HepG2 (cell line): ENCODE results near the gene ZNF771. TPM values are rescaled to one million over a fixed set of nuclear protein-coding genes. Genes with fewer than 3 reads are reported as not detected.
A peak's percentile ranks its signal among the peaks of the same experiment; 100 is the strongest.

Experiments used
- ATAC-seq: fragments of 200-7000 bp; cut with Tn5 transposase; 3 replicates; pipeline ENCODE4 v1.9.1; 2020; ENCODE audit warnings: mild to moderate bottlenecking, moderate library complexity
- BruUV-seq: library from RNA; stranded (reverse); fragments of 400-500 nt; replicated peaks from 2 replicates; lab custom pipeline; 2021; lab: Mats Ljungman, UMichigan
- CTCF ChIA-PET: fragments of 300-600 bp; formaldehyde crosslinking; extraction: SDS; loops from one replicate; lab custom pipeline; 2021; ENCODE audit warnings: low total read pairs, inconsistent platforms, low intra/inter-chr PET ratio; lab: Yijun Ruan, JAX
- POLR2A ChIA-PET: fragments of 350-600 bp; sonication (Branson Sonifier 250); formaldehyde crosslinking; loops from one replicate; lab custom pipeline; 2020; ENCODE audit warnings: antibody characterized with exemption, inconsistent platforms; lab: Yijun Ruan, JAX
- DNase-seq: peaks from one replicate; pipeline ENCODE4 v3.0.0-alpha.2; 2015; ENCODE audit warnings: low spot score
- FAIRE-seq: peaks from 3 replicates; lab custom pipeline; 2011; peaks lifted over from hg19 to GRCh38; lab: Jason Lieb, UNC
- H2AFZ ChIP-seq: one replicate; pipeline ENCODE4 v1.6.1; 2011; ENCODE audit warnings: low read length, inconsistent platforms
- H3K27ac ChIP-seq: fragments of 300-600 bp; 3 replicates; pipeline ENCODE4 v1.8.0; 2011; ENCODE audit warnings: mixed run types, mild to moderate bottlenecking, mixed read lengths, low read length, inconsistent platforms; ENCODE audit not compliant: insufficient read depth; ENCODE audit errors: extremely low read length
- H3K27me3 ChIP-seq, 2 experiments: fragments of 200-600 bp in 1 of 2; 2 replicates in 1 of 2; 3 replicates in 1 of 2; pipeline versions ENCODE4 v1.6.0 to v1.8.0; 2011; ENCODE audit warnings: low read length in 2 of 2, mild to moderate bottlenecking in 2 of 2, moderate library complexity in 2 of 2, inconsistent platforms in 1 of 2; ENCODE audit not compliant: insufficient read depth in 2 of 2, control insufficient read depth in 1 of 2
- H3K36me3 ChIP-seq, 2 experiments: fragments of 200-600 bp in 1 of 2; replicated peaks in 1 of 2; 2 replicates in 1 of 2; 3 replicates in 1 of 2; pipeline versions ENCODE4 v1.5.1 to v1.8.0; 2011; ENCODE audit warnings: low read length in 2 of 2, inconsistent platforms in 1 of 2; ENCODE audit not compliant: insufficient read depth in 2 of 2, control insufficient read depth in 1 of 2
- H3K4me1 ChIP-seq: 2 replicates; pipeline ENCODE4 v1.5.1; 2012; ENCODE audit warnings: low read length, inconsistent platforms; ENCODE audit not compliant: insufficient read depth
- H3K4me2 ChIP-seq: 2 replicates; pipeline ENCODE4 v1.6.0; 2011; ENCODE audit warnings: low read depth, low read length, inconsistent platforms
- H3K4me3 ChIP-seq, 3 experiments: fragments of 200-600 bp in 1 of 3; sonication (generic), shearing (Covaris generic) in 1 of 3; replicated peaks in 1 of 3; 2 replicates each; pipeline ENCODE4 v1.5.1; 2011 to 2016; ENCODE audit warnings: low read length in 3 of 3, inconsistent platforms in 2 of 3, low read depth in 2 of 3, mild to moderate bottlenecking in 2 of 3, control low read depth in 1 of 3, mixed read lengths in 1 of 3; ENCODE audit not compliant: insufficient read depth in 1 of 3
- H3K79me2 ChIP-seq: one replicate; pipeline ENCODE4 v1.6.1; 2011; ENCODE audit warnings: low read length, inconsistent platforms; ENCODE audit not compliant: insufficient read depth
- H3K9ac ChIP-seq: 2 replicates; pipeline ENCODE4 v1.6.0; 2011; ENCODE audit warnings: mild to moderate bottlenecking, low read depth, low read length, inconsistent platforms; ENCODE audit not compliant: insufficient read depth
- H3K9me3 ChIP-seq: 2 replicates; pipeline ENCODE4 v1.5.1; 2012; ENCODE audit warnings: mild to moderate bottlenecking, low read length
- H4K20me1 ChIP-seq: 2 replicates; pipeline ENCODE4 v1.6.0; 2011; ENCODE audit warnings: inconsistent platforms, mild to moderate bottlenecking, low read length, moderate library complexity; ENCODE audit not compliant: insufficient read depth
- ELF4 ChIP-seq: sonication (generic); formaldehyde crosslinking; IDR thresholded peaks from 2 replicates; pipeline ENCODE4 v1.5.0; 2020; ENCODE audit warnings: missing genetic modification reagents, mild to moderate bottlenecking, moderate library complexity, borderline replicate concordance
- FOXC1 ChIP-seq: sonication (generic); formaldehyde crosslinking; IDR thresholded peaks from 2 replicates; pipeline ENCODE4 v1.8.0; 2022; ENCODE audit warnings: mild to moderate bottlenecking, missing genetic modification reagents, borderline replicate concordance
- KLF16 ChIP-seq, 2 experiments: sonication (generic) in 1 of 2; formaldehyde crosslinking in 1 of 2; IDR thresholded peaks; 2 replicates each; pipeline versions ENCODE4 v1.6.1 to v1.8.0; 2016 to 2023; ENCODE audit warnings: missing genetic modification reagents in 2 of 2, missing compliant biosample characterization in 1 of 2
- MEF2D ChIP-seq: sonication (generic); formaldehyde crosslinking; IDR thresholded peaks from 2 replicates; pipeline ENCODE4 v1.5.1; 2020; ENCODE audit warnings: mild to moderate bottlenecking, missing genetic modification reagents
- PRDM10 ChIP-seq: sonication (generic); formaldehyde crosslinking; IDR thresholded peaks from 2 replicates; pipeline ENCODE4 v1.4.0; 2020; ENCODE audit warnings: low read depth, missing genetic modification reagents
- TBL1XR1 ChIP-seq: fragments of 150-350 bp; IDR thresholded peaks from 2 replicates; pipeline ENCODE4 v1.6.1; 2014; ENCODE audit warnings: borderline replicate concordance, low read length; ENCODE audit not compliant: partially characterized antibody
- TBP ChIP-seq: sonication (generic); formaldehyde crosslinking; IDR thresholded peaks from 2 replicates; pipeline ENCODE4 v1.5.0; 2020; ENCODE audit warnings: missing genetic modification reagents
- WIZ ChIP-seq: sonication (generic); formaldehyde crosslinking; IDR thresholded peaks from 2 replicates; pipeline ENCODE4 v1.5.1; 2020; ENCODE audit warnings: mild to moderate bottlenecking, missing genetic modification reagents
- ZFP82 ChIP-seq: sonication (generic); formaldehyde crosslinking; IDR thresholded peaks from 2 replicates; pipeline ENCODE4 v1.5.1; 2020; ENCODE audit warnings: mild to moderate bottlenecking, missing genetic modification reagents, borderline replicate concordance
- ZNF430 ChIP-seq: sonication (generic); formaldehyde crosslinking; IDR thresholded peaks from 2 replicates; pipeline ENCODE4 v1.9.0; 2021; ENCODE audit warnings: mild to moderate bottlenecking, missing genetic modification reagents
- ZNF605 ChIP-seq: sonication (generic); formaldehyde crosslinking; IDR thresholded peaks from 2 replicates; pipeline ENCODE4 v1.8.0; 2022; ENCODE audit warnings: mild to moderate bottlenecking, missing genetic modification reagents
- ZNF75D ChIP-seq: sonication (generic); formaldehyde crosslinking; IDR thresholded peaks from 2 replicates; pipeline ENCODE4 v1.8.1; 2023; ENCODE audit warnings: missing genetic modification reagents, mild to moderate bottlenecking, borderline replicate concordance
- WGBS: methylation state at CpG from one replicate; pipeline ENCODE4 v1.1.6; 2017; ENCODE audit warnings: low lambda C conversion rate; 5-methylcytosine and 5-hydroxymethylcytosine counted together
- in situ Hi-C: cut with HindIII; loops from 2 replicates; pipeline ENCODE4 v1.10.0; 2017; ENCODE audit warnings: low pct_unique_long_range_greater_than_20kb; ENCODE audit not compliant: extremely low pct_ligation_motif_present
- intact Hi-C: fragments of 100-400 bp; cut with micrococcal nuclease; formaldehyde crosslinking; loops from one replicate; pipeline ENCODE4 v1.10.0; 2022; ENCODE audit not compliant: unreplicated experiment
- polyA plus RNA-seq, 8 experiments: library from polyadenylated mRNA; depleted of rRNA in 3 of 8; stranded (reverse) in 7 of 8; unstranded in 1 of 8; fragments of >200 nt; fragmentation: Illumina TruSeq in 4 of 8; extraction: Trizol in 4 of 8; gene quantifications; 2 replicates each; pipeline versions ENCODE4 v1.2.1 to v1.2.3, GENCODE V29; 2011 to 2016; ENCODE audit warnings: low read depth in 4 of 8, missing spikeins in 1 of 8, mixed read lengths in 1 of 8; ENCODE audit not compliant: insufficient read depth in 1 of 8
- total RNA-seq, 5 experiments: library from RNA; depleted of rRNA; stranded (reverse); fragments of >200 nt; fragmentation: Illumina TruSeq; extraction: Trizol; gene quantifications; 2 replicates each; pipeline ENCODE4 v1.2.3, GENCODE V29; 2016; ENCODE audit warnings: low read depth in 1 of 5
- TF ChIP-seq, protein P1 (sequence below): sonication (generic); formaldehyde crosslinking; IDR thresholded peaks from 2 replicates; pipeline ENCODE4 v1.4.0; 2020; ENCODE audit warnings: missing genetic modification reagents
- TF ChIP-seq, protein P2 (sequence below): sonication (generic); formaldehyde crosslinking; IDR thresholded peaks from 2 replicates; pipeline ENCODE4 v1.4.0; 2020; ENCODE audit warnings: missing genetic modification reagents

ZNF771 gene
- total and polyA plus RNA-seq, 2 of the 13 experiments (the other 11 are each of a cell fraction or from before 2014, with no cell fraction given): 5.0 to 11.8 TPM

- peaks cover 31% of the 10 kb centered on the region for H3K4me1 ChIP-seq
- H3K9ac ChIP-seq: peak overlapping the region; percentile 83
- H3K4me2 ChIP-seq: peak overlapping the region; percentile 99
- in situ Hi-C loops (no loop called here), intact Hi-C loops (loop anchor here (1.0 kb wide), 4 partner anchors 15 to 39 kb away; partner anchors contain the start of gene CD2BP2)
- ChIA-PET POLR2A (interaction anchor here (1.0 to 3.3 kb wide), 15 partner anchors 10 to 264 kb away, joined by 3 to 70 read pairs (median 6); partner anchors contain the start of genes CD2BP2, DCTPP1, FBRS and SEPTIN1), CTCF (interaction anchor here (1.2 to 2.6 kb wide), 3 partner anchors 15 to 234 kb away, joined by 3 to 20 read pairs (median 4); partner anchors contain the start of gene DCTPP1)
- no peak for FAIRE-seq
- H3K27ac ChIP-seq: peak overlapping the region; percentile 73
- peaks cover 17% of the 10 kb centered on the region for H3K79me2 ChIP-seq
- H3K9me3 ChIP-seq: no peaks in the 10 kb centered on the region
- peaks cover 3 to 17% of the 10 kb centered on the region in 2 experiments; a peak in 4 of 5 replicates for H3K36me3 ChIP-seq
- peak overlapping the region; percentile 9 for H2AFZ ChIP-seq
- no peaks in the 10 kb centered on the region; the same call in 1 of the 2 replicates for H4K20me1 ChIP-seq
- no TSS peak for BruUV-seq
- peak overlapping the region; percentile 75 to 93 (median 75) for H3K4me3 ChIP-seq
- DNase-seq: no peak
- WGBS: 2% methylated on average over 31 of the region's 31 CpGs
- peak; percentile 54 for ATAC-seq
- no peaks in the 10 kb centered on the region for H3K27me3 ChIP-seq
- TF ChIP-seq, protein P1, sequence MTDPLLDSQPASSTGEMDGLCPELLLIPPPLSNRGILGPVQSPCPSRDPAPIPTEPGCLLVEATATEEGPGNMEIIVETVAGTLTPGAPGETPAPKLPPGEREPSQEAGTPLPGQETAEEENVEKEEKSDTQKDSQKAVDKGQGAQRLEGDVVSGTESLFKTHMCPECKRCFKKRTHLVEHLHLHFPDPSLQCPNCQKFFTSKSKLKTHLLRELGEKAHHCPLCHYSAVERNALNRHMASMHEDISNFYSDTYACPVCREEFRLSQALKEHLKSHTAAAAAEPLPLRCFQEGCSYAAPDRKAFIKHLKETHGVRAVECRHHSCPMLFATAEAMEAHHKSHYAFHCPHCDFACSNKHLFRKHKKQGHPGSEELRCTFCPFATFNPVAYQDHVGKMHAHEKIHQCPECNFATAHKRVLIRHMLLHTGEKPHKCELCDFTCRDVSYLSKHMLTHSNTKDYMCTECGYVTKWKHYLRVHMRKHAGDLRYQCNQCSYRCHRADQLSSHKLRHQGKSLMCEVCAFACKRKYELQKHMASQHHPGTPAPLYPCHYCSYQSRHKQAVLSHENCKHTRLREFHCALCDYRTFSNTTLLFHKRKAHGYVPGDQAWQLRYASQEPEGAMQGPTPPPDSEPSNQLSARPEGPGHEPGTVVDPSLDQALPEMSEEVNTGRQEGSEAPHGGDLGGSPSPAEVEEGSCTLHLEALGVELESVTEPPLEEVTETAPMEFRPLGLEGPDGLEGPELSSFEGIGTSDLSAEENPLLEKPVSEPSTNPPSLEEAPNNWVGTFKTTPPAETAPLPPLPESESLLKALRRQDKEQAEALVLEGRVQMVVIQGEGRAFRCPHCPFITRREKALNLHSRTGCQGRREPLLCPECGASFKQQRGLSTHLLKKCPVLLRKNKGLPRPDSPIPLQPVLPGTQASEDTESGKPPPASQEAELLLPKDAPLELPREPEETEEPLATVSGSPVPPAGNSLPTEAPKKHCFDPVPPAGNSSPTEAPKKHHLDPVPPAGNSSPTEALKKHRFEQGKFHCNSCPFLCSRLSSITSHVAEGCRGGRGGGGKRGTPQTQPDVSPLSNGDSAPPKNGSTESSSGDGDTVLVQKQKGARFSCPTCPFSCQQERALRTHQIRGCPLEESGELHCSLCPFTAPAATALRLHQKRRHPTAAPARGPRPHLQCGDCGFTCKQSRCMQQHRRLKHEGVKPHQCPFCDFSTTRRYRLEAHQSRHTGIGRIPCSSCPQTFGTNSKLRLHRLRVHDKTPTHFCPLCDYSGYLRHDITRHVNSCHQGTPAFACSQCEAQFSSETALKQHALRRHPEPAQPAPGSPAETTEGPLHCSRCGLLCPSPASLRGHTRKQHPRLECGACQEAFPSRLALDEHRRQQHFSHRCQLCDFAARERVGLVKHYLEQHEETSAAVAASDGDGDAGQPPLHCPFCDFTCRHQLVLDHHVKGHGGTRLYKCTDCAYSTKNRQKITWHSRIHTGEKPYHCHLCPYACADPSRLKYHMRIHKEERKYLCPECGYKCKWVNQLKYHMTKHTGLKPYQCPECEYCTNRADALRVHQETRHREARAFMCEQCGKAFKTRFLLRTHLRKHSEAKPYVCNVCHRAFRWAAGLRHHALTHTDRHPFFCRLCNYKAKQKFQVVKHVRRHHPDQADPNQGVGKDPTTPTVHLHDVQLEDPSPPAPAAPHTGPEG (CRISPR knock-in tag): no peak
- TF ChIP-seq, protein P2, sequence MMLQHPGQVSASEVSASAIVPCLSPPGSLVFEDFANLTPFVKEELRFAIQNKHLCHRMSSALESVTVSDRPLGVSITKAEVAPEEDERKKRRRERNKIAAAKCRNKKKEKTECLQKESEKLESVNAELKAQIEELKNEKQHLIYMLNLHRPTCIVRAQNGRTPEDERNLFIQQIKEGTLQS (CRISPR knock-in tag): no peak
- TF ChIP-seq WIZ (CRISPR knock-in tag) (no peak), KLF16 (CRISPR knock-in tag; IDR thresholded peaks at IDR 0.05) (no peak), TBL1XR1 (no peak), TBP (CRISPR knock-in tag) (no peak), ZNF75D (CRISPR knock-in tag) (peak; percentile 71; the same call in 1 of the 2 replicates), FOXC1 (no peak), ZNF605 (CRISPR knock-in tag) (no peak), ZNF430 (no peak), ZFP82 (CRISPR knock-in tag) (no peak), PRDM10 (CRISPR knock-in tag) (0 out of 2 replicates have a peak, but pooled peaks have one; percentile 42), MEF2D (CRISPR knock-in tag) (no peak), ELF4 (peak; percentile 45; the same call in 1 of the 2 replicates)
Observed at GRCh38 chr16:30394592-30395154, 12.7 kb upstream of the ZNF771 start.
